HG02970 (cell line): ENCODE measurements around the gene TEPSIN.

Source experiments
- ATAC-seq: cut with Tn5 transposase; IDR thresholded peaks from one replicate; pipeline ENCODE4 v1.9.1; 2021; ENCODE audit warnings: mild to moderate bottlenecking, moderate library complexity, moderate number of reproducible peaks; ENCODE audit not compliant: unreplicated experiment, low FRiP score

Gene TEPSIN

GRCh38 chr17:81271226-81271625, 32.4 kb upstream of the TEPSIN start:
- ATAC-seq, result no peak

GRCh38 chr17:81270279-81270678, 31.4 kb upstream of the TEPSIN start:
- no peak for ATAC-seq

- ATAC-seq, result no peak
Observed at GRCh38 chr17:81267390-81268067, 28.7 kb upstream of the TEPSIN start.

GRCh38 chr17:81265576-81265975, 26.7 kb upstream of the TEPSIN start:
- no peak for ATAC-seq

- ATAC-seq, result no peak
Observed at GRCh38 chr17:81264640-81265039, 25.8 kb upstream of the TEPSIN start.

- no peak for ATAC-seq
Observed at GRCh38 chr17:81263371-81264181, 24.7 kb upstream of the TEPSIN start.

GRCh38 chr17:81261582-81262336, 22.9 kb upstream of the TEPSIN start:
- ATAC-seq, result no peak

GRCh38 chr17:81261096-81261495, 22.2 kb upstream of the TEPSIN start:
- ATAC-seq, result no peak

GRCh38 chr17:81260641-81261040, 21.8 kb upstream of the TEPSIN start:
- no peak for ATAC-seq

- ATAC-seq, result no peak
Observed at GRCh38 chr17:81260171-81260570, 21.3 kb upstream of the TEPSIN start.

GRCh38 chr17:81259058-81259605, 20.3 kb upstream of the TEPSIN start:
- no peak for ATAC-seq

- ATAC-seq, result no peak
Observed at GRCh38 chr17:81258292-81258691, 19.4 kb upstream of the TEPSIN start.

- no peak for ATAC-seq
Observed at GRCh38 chr17:81257533-81257932, 18.7 kb upstream of the TEPSIN start.

- ATAC-seq, result no peak
Observed at GRCh38 chr17:81256616-81257015, 17.8 kb upstream of the TEPSIN start.

GRCh38 chr17:81254955-81255717, 16.3 kb upstream of the TEPSIN start:
- no peak for ATAC-seq

- ATAC-seq, result no peak
Observed at GRCh38 chr17:81253358-81254131, 14.7 kb upstream of the TEPSIN start.

- ATAC-seq, result no peak
Observed at GRCh38 chr17:81252987-81253329, 14.1 kb upstream of the TEPSIN start.

GRCh38 chr17:81252326-81252986, 13.6 kb upstream of the TEPSIN start:
- no peak for ATAC-seq

GRCh38 chr17:81251709-81252301, 12.9 kb upstream of the TEPSIN start:
- ATAC-seq, result no peak
